Measurements from ENCODE around the gene GNG5.
"Not testable (repeated sequence)": the region's sequence is repeated elsewhere in the genome, so short reads cannot be mapped to it uniquely, and the experiment has no call there.

Gene GNG5

GRCh38 chr1:84506002-84506728, at the start of gene GNG5, which contains the start of gene SPATA1:
TSS of gene GNG5 (minus strand) at chr1:84506581. CDS start at chr1:84506091, 490 bp downstream.
TSS of gene SPATA1 (plus strand) at chr1:84506386. CDS start at chr1:84516360, 9,974 bp downstream.
- peak; percentile 99 for DNase-seq

GRCh38 chr1:84550826-84551225, 44.4 kb upstream of the GNG5 start:
- no peak for DNase-seq

- peak; percentile 54 for DNase-seq
These were observed 35.3 kb upstream of the GNG5 start for GRCh38 chr1:84541679-84542078.

GRCh38 chr1:84540759-84541158, 34.4 kb upstream of the GNG5 start:
- no peak for DNase-seq

- peak; percentile 9 for DNase-seq
These were observed 33.6 kb upstream of the GNG5 start for GRCh38 chr1:84539972-84540371.

- no peak for DNase-seq
These were observed 32.2 kb upstream of the GNG5 start for GRCh38 chr1:84538599-84538998.

- DNase-seq = no peak
These were observed 19.4 kb upstream of the GNG5 start for GRCh38 chr1:84525779-84526178.

GRCh38 chr1:84524590-84524989, 18.2 kb upstream of the GNG5 start:
- DNase-seq = no peak

GRCh38 chr1:84510668-84511067, 4.3 kb upstream of the GNG5 start:
- DNase-seq = no peak

- no peak for DNase-seq
These were observed 3.8 kb upstream of the GNG5 start for GRCh38 chr1:84510165-84510564.

- DNase-seq = no peak
These were observed 2.6 kb upstream of the GNG5 start for GRCh38 chr1:84509029-84509428.

- DNase-seq = no peak
These were observed 2.1 kb upstream of the GNG5 start for GRCh38 chr1:84508510-84508909.

GRCh38 chr1:84507887-84508286, 1.5 kb upstream of the GNG5 start:
- DNase-seq = not testable (repeated sequence)

GRCh38 chr1:84506729-84507453, 510 bp upstream of the GNG5 start:
- DNase-seq = no peak

GRCh38 chr1:84505493-84506001, 834 bp downstream of the GNG5 start:
- peak; percentile 77 for DNase-seq

GRCh38 chr1:84504580-84505492, 1.5 kb downstream of the GNG5 start:
- peak; percentile 37 for DNase-seq

GRCh38 chr1:84502927-84503326, 3.5 kb downstream of the GNG5 start:
- DNase-seq = no peak

GRCh38 chr1:84497631-84498275, 8.6 kb downstream of the GNG5 start:
- peak; percentile 31 for DNase-seq

- DNase-seq = no peak
These were observed 9.9 kb downstream of the GNG5 start for GRCh38 chr1:84496498-84496897.

GRCh38 chr1:84493747-84494146, 12.6 kb downstream of the GNG5 start:
- DNase-seq = no peak

- no peak for DNase-seq
These were observed 13.7 kb downstream of the GNG5 start for GRCh38 chr1:84492726-84493125.

- no peak for DNase-seq
These were observed 16.6 kb downstream of the GNG5 start for GRCh38 chr1:84489766-84490165.
